Measurements from ENCODE around the gene MAP3K14.

The MAP3K14 gene

GRCh38 chr17:45242029-45242414 is 74.8 kb downstream of the MAP3K14 start:
- no peak for TF ChIP-seq CTCF (IDR thresholded peaks at IDR 0.05; ENCODE audit: low read depth, low read length)

GRCh38 chr17:45241328-45242028 is 75.3 kb downstream of the MAP3K14 start:
- no peak for TF ChIP-seq CTCF (IDR thresholded peaks at IDR 0.05; ENCODE audit: low read depth, low read length)
- no peak for DNase-seq (ENCODE audit: extremely low read depth, low read depth)

More at GRCh38 chr17:45242029-45242414, 74.8 kb downstream of the MAP3K14 start:
- DNase-seq (ENCODE audit: extremely low read depth, low read depth): no peak

- no peak for TF ChIP-seq CTCF (IDR thresholded peaks at IDR 0.05; ENCODE audit: low read depth, low read length)
- DNase-seq (ENCODE audit: extremely low read depth, low read depth): no peak
These were observed 75.9 kb downstream of the MAP3K14 start for GRCh38 chr17:45240905-45241327.

- no peak for TF ChIP-seq CTCF (IDR thresholded peaks at IDR 0.05; ENCODE audit: low read depth, low read length)
- no peak for DNase-seq (ENCODE audit: extremely low read depth, low read depth)
These were observed 78.6 kb downstream of the MAP3K14 start for GRCh38 chr17:45238155-45238774.

- no peak for DNase-seq (ENCODE audit: extremely low read depth, low read depth)
- TF ChIP-seq CTCF (IDR thresholded peaks at IDR 0.05; ENCODE audit: low read depth, low read length): no peak
These were observed 79.1 kb downstream of the MAP3K14 start for GRCh38 chr17:45237686-45238085.

- no peak for DNase-seq (ENCODE audit: extremely low read depth, low read depth)
- TF ChIP-seq CTCF (IDR thresholded peaks at IDR 0.05; ENCODE audit: low read depth, low read length): no peak
These were observed 80.6 kb downstream of the MAP3K14 start for GRCh38 chr17:45236282-45236606.

GRCh38 chr17:45235416-45236281 is 81.2 kb downstream of the MAP3K14 start:
- TF ChIP-seq CTCF (IDR thresholded peaks at IDR 0.05; ENCODE audit: low read depth, low read length): peak; percentile 77
- no peak for DNase-seq (ENCODE audit: extremely low read depth, low read depth)
